Measurements from ENCODE around the gene TEAD1.

DNA sequence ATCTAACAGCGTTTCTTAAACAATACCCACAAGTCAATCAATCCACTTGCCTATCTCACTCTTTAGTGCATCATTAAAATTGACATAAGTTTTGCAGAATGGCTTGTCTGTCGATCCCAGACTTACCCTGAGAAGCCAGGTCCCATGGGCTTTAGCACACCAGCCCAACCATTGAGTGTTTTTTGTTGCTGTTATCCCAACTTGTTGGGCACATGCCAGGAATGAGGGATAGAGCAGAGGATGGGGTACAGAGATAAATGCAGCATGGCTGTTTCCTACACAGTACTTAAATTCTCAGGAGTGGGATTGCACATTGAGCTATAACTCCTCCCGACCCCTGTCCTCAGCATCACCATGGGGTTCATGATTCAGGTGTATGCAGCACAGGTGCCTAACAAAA is 270.7 kb downstream of the TEAD1 start:
- TF ChIP-seq, protein P1, sequence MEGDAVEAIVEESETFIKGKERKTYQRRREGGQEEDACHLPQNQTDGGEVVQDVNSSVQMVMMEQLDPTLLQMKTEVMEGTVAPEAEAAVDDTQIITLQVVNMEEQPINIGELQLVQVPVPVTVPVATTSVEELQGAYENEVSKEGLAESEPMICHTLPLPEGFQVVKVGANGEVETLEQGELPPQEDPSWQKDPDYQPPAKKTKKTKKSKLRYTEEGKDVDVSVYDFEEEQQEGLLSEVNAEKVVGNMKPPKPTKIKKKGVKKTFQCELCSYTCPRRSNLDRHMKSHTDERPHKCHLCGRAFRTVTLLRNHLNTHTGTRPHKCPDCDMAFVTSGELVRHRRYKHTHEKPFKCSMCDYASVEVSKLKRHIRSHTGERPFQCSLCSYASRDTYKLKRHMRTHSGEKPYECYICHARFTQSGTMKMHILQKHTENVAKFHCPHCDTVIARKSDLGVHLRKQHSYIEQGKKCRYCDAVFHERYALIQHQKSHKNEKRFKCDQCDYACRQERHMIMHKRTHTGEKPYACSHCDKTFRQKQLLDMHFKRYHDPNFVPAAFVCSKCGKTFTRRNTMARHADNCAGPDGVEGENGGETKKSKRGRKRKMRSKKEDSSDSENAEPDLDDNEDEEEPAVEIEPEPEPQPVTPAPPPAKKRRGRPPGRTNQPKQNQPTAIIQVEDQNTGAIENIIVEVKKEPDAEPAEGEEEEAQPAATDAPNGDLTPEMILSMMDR (IDR thresholded peaks at IDR 0.05) = no peak
- TF ChIP-seq POLR2AphosphoS5 (IDR thresholded peaks at IDR 0.05; ENCODE audit: low read depth, low read length) (no peak), SIN3A (IDR thresholded peaks at IDR 0.05; ENCODE audit: borderline replicate concordance, insufficient read depth, low read depth, low read length) (no peak)
- TF ChIP-seq, protein P2, sequence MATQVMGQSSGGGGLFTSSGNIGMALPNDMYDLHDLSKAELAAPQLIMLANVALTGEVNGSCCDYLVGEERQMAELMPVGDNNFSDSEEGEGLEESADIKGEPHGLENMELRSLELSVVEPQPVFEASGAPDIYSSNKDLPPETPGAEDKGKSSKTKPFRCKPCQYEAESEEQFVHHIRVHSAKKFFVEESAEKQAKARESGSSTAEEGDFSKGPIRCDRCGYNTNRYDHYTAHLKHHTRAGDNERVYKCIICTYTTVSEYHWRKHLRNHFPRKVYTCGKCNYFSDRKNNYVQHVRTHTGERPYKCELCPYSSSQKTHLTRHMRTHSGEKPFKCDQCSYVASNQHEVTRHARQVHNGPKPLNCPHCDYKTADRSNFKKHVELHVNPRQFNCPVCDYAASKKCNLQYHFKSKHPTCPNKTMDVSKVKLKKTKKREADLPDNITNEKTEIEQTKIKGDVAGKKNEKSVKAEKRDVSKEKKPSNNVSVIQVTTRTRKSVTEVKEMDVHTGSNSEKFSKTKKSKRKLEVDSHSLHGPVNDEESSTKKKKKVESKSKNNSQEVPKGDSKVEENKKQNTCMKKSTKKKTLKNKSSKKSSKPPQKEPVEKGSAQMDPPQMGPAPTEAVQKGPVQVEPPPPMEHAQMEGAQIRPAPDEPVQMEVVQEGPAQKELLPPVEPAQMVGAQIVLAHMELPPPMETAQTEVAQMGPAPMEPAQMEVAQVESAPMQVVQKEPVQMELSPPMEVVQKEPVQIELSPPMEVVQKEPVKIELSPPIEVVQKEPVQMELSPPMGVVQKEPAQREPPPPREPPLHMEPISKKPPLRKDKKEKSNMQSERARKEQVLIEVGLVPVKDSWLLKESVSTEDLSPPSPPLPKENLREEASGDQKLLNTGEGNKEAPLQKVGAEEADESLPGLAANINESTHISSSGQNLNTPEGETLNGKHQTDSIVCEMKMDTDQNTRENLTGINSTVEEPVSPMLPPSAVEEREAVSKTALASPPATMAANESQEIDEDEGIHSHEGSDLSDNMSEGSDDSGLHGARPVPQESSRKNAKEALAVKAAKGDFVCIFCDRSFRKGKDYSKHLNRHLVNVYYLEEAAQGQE (IDR thresholded peaks at IDR 0.05; ENCODE audit: insufficient read depth in 1 of 2, low read depth in 2 of 2, low read length in 1 of 2) = no peak
